MM.1S (cell line): Measurements from ENCODE around the gene FAM120B.

Experiments
- CTCF ChIP-seq: fragments of 300-600 bp; sonication (generic); IDR thresholded peaks from 2 replicates; pipeline ENCODE4 v1.5.1; 2016; ENCODE audit warnings: antibody characterized with exemption, low read length, mixed read lengths
- EZH2 ChIP-seq: fragments of 300-600 bp; sonication (generic); optimal IDR thresholded peaks from 2 replicates; pipeline ENCODE3; 2017; ENCODE audit warnings: low read depth, mild to moderate bottlenecking, antibody characterized with exemption, low read length, mixed read lengths

GRCh38 chr6:170257376-170257775 is 49.2 kb upstream of the FAM120B start:
- TF ChIP-seq CTCF, result no peak
- no peak for TF ChIP-seq EZH2
